VCaP (cell line): Measurements from ENCODE around the gene PGBD5.

Source experiments
- H3K27ac ChIP-seq: fragments of 450-650 bp; 2 replicates; pipeline ENCODE4 v1.5.1; 2017
- CTCF ChIP-seq: fragments of 450-650 bp; conservative IDR thresholded peaks from 2 replicates; pipeline ENCODE4 v1.5.1; 2017; ENCODE audit warnings: mild to moderate bottlenecking, moderate library complexity

Gene PGBD5

GRCh38 chr1:230458509-230458908 is 32.4 kb upstream of the PGBD5 start:
- H3K27ac ChIP-seq, result no peak overlapping the region

GRCh38 chr1:230456478-230456877 is 30.3 kb upstream of the PGBD5 start:
- no peak overlapping the region for H3K27ac ChIP-seq
- TF ChIP-seq CTCF, result no peak

More at GRCh38 chr1:230458509-230458908, 32.4 kb upstream of the PGBD5 start:
- no peak for TF ChIP-seq CTCF

- no peak overlapping the region for H3K27ac ChIP-seq
- no peak for TF ChIP-seq CTCF
Measured at GRCh38 chr1:230455291-230455690, 29.2 kb upstream of the PGBD5 start.

- H3K27ac ChIP-seq, result no peak overlapping the region
- TF ChIP-seq CTCF, result no peak
Measured at GRCh38 chr1:230453377-230453776, 27.2 kb upstream of the PGBD5 start.

- H3K27ac ChIP-seq, result no peak overlapping the region
- no peak for TF ChIP-seq CTCF
Measured at GRCh38 chr1:230441183-230442029, 15.3 kb upstream of the PGBD5 start.

GRCh38 chr1:230435108-230435507 is 9.0 kb upstream of the PGBD5 start:
- no peak overlapping the region for H3K27ac ChIP-seq
- TF ChIP-seq CTCF, result no peak

- no peak overlapping the region for H3K27ac ChIP-seq
- TF ChIP-seq CTCF, result no peak
Measured at GRCh38 chr1:230431527-230431926, 5.4 kb upstream of the PGBD5 start.
